ENCODE data around the gene ZFAND3.

Gene ZFAND3

DNA sequence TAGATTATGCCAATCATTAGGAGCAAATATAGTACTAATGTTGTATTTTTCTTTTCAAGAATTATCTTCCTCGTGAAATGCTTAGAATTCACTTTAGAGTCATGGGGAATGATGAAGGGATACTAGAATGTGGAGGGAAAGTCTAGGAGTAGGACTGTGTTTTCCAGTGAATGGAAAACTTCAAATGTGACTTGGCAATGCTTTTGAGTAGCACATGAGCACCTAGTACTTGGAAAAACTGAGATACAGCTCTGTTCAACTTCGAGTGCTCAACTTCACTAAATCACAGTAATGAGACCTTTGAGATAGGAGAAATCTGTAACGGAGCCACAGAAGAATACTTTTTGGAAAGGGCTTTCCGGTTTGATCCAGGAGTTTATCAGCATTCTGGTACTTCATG, 272.9 kb downstream of the ZFAND3 start:
- no peak for TF ChIP-seq GATA1 (IDR thresholded peaks at IDR 0.05; ENCODE audit: low read depth, low read length)
- TF ChIP-seq POLR2A (IDR thresholded peaks at IDR 0.05; ENCODE audit: low read length), result no peak
- DNase-seq, result no peak

DNA sequence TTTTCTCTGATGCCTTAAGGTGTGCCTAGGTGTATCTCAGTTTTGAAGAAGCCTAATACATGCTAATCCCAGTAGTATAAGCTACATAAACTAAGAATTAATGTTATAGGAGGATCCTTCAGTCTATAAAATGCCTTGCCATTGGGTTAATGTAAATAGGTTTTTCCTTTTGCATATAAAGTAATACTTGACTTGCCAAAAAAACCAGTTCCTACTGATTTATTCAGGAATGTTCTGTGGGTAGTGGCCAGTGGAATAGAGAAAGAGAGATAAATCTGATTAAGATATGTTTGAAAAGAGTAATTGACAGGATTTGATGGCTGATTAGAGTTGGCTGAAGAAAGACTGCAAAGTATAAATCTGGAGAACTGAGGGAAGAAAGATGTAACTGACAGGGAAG, 273.4 kb downstream of the ZFAND3 start:
- TF ChIP-seq POLR2A (IDR thresholded peaks at IDR 0.05; ENCODE audit: low read length) (no peak), GATA1 (IDR thresholded peaks at IDR 0.05; ENCODE audit: low read depth, low read length) (no peak)

DNA sequence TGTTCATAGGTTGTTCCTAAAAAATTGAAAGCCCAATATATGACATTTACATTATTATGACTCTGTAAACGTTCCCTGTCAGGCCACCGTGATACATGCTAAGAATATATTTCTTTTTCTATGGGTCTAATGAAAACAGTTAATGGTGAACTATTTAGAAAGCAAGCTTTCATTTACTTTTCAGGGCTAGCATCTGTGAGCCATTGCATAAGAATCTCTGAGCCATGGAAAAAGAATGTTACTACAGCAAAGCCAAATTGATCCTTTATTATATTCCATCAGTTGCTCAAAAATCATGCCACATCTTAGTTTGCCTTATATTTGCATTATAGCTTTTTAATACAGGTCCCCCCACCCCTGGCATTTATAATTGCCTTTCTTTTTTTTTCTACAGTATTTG, 275.5 kb downstream of the ZFAND3 start:
- TF ChIP-seq POLR2A (IDR thresholded peaks at IDR 0.05; ENCODE audit: low read length) (no peak), GATA1 (IDR thresholded peaks at IDR 0.05; ENCODE audit: low read depth, low read length) (no peak)
- DNase-seq, result no peak

More for the DNA sequence above, 273.4 kb downstream of the ZFAND3 start:
- no peak for DNase-seq

DNA sequence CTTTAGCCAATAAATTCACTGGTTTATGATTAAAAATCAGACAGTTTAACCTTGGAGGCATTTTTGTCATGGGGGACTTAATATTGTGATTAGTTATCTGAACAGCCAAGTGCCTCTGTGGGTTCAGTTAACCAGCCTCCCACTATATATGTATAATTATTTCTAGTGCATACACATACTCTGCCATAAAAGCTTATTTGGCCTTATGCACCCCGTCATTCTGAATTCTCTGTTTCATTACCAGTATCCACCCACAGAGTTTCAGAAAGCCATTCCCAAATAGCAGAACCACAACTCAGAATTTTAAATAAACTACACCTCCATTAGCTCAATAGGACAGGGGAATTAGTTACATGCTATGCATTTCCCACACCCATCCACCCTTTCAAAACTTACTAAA, 279.7 kb downstream of the ZFAND3 start:
- TF ChIP-seq POLR2A (IDR thresholded peaks at IDR 0.05; ENCODE audit: low read length) (no peak), GATA1 (IDR thresholded peaks at IDR 0.05; ENCODE audit: low read depth, low read length) (no peak)
- DNase-seq, result no peak

DNA sequence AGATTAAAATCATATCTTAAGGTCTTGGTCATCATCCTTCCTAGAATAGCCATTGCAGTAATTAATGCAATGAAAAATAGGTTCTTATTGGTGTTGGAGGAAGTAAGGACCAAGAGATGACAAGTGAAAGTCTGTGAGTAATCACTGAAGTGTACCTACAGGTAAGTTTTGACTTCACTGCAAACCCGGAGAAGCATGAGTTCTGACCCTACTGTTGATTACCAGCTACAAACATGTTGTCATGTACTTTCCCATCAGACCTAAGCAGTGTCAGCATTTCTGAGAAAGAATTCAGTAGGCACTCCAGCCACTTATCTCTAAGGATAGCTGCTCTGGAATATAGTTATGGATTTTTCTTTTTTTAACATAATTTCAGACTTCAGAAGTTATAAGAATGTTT, 280.9 kb downstream of the ZFAND3 start:
- DNase-seq, result no peak
- TF ChIP-seq GATA1 (IDR thresholded peaks at IDR 0.05; ENCODE audit: low read depth, low read length) (no peak), POLR2A (IDR thresholded peaks at IDR 0.05; ENCODE audit: low read length) (no peak)

DNA sequence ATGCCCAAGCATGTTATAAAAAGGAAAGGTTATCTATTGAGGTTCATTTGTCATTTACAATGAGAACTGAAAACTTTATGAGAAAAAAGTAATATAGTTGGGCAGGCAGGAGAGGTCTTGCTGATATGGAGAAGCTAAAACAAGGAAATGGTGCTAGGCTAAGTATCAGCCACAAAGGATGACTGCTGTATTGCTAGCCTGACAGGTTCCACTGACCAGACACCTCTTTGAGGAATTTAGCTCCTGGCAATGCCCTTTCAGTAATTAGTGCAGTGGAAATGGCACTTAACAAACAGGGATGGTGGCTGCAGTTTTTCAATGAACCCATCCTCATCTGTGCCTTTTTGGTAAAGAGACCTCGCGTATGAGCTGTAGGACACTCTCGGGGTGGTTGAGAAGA, 284.4 kb downstream of the ZFAND3 start:
- no peak for DNase-seq
- TF ChIP-seq GATA1 (IDR thresholded peaks at IDR 0.05; ENCODE audit: low read depth, low read length), result no peak
- no peak for TF ChIP-seq POLR2A (IDR thresholded peaks at IDR 0.05; ENCODE audit: low read length)

DNA sequence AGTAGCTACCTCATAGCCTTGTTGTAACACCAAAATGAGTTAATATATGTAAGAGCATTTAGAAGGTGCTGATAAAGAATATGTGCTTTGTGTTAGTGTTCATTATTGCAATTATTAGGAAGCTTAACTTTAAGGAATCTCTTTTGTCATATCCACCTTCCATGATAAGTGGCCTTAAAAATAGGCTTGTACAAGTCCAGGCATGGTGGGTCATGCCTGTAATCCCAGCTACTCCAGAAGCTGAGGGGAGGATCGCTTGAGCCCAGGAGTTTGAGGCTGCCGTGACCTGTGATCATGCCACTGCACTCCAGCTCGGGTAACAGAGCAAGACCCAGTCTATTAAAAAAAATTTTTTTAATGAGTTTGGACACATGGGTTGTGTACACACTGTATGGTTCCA, 285.5 kb downstream of the ZFAND3 start:
- no peak for DNase-seq
- no peak for TF ChIP-seq GATA1 (IDR thresholded peaks at IDR 0.05; ENCODE audit: low read depth, low read length)
- no peak for TF ChIP-seq POLR2A (IDR thresholded peaks at IDR 0.05; ENCODE audit: low read length)

DNA sequence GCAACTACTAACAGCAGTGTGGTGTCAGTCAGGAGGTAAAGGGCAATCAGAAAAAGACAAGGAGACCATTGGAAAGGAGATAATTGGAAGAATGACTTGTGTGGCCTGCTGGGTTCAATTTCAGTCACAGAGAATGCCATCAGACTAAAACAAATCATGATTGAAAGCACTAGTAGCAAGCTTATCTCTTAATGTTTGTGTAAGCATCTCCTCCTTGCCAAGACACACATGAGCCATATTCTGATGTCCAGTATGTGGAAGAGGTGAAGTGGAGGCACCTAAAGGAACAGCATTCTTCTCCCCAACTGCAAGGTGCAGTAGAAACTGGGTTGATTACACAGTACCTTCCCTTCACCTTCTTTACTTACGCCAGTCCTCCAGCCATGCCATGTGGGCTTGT, 287.5 kb downstream of the ZFAND3 start:
- no peak for DNase-seq
- TF ChIP-seq POLR2A (IDR thresholded peaks at IDR 0.05; ENCODE audit: low read length), result no peak
- no peak for TF ChIP-seq GATA1 (IDR thresholded peaks at IDR 0.05; ENCODE audit: low read depth, low read length)

DNA sequence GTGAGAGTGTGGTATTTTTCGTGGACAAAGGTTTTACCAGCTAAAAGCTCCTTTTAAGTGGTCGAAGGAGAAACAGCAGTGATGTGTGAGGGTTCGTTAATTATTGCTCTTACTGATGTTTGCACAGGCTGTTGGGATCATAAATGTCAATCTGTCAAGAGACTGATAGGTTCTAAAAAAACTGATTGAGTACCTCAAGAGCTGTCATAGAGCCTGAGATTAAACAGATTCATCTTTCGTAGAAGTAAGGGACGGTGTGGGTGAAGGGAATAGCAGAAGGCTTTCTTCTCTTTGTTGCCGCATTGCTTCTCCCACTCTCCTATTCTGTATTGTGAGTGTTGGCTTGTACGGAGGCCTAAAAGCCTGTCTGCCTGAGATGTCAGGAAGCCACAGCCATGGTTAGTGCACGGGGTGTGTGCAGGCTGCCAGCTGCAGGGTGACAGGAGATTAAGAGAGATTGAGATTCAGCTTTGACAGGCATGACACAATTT, 291.0 kb downstream of the ZFAND3 start:
- TF ChIP-seq GATA1 (IDR thresholded peaks at IDR 0.05; ENCODE audit: low read depth, low read length) (no peak), POLR2A (IDR thresholded peaks at IDR 0.05; ENCODE audit: low read length) (no peak)
- no peak for DNase-seq

DNA sequence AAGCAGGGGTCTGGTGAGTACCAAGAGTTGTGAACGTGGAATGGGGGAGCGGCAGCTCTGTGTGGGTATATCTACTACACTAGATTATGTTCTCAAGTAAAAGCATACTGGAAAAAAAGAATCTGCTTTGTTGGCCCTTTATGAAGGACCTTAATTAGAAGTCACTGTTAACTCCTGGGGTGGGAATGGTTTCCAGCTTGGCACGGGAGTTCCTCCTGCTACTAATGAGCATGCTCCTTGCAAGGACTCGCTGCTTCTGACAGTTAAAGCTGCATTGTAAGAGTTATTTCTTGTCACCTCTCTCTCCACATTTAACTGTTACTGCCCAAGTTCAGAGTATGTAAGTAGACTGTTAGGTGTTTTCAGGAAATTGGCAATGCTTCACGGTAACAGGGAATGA, 292.7 kb downstream of the ZFAND3 start:
- TF ChIP-seq POLR2A (IDR thresholded peaks at IDR 0.05; ENCODE audit: low read length) (no peak), GATA1 (IDR thresholded peaks at IDR 0.05; ENCODE audit: low read depth, low read length) (no peak)
- no peak for DNase-seq

DNA sequence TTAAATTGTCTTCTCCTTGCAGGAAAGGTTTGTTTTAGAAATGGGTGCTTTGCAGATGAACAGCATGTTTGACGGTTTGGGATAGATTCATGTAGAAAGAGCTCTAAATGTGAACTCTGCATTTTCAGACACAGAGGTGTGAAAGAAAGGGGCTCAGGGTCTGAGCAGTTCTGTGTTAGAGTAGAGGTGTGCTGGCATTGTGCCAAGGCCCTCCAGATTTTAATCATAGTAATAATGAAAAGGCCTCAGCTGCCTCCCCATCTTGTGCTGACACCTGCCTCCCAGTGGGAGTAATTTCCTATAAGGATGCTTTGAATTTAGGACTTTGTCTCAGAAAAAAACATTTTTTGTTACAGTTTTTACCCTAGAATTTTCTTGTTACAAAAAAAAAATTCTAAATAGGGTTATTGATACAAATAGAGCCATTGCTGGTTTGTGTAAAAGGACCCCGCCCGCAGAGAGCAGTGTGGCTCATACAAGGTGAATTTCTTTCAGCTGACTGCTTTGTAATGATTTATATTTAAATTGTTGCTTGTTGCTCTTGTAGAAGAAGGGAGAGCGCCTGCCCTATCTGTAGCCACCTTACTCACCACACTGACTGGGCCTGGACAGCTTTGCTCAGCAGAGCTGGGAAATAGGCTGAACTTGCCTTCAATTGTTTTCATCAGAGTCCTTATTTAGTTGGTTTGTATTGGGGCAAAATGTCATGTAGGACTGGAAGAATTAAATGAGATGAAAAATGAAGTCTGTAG, 294.5 kb downstream of the ZFAND3 start:
- no peak for TF ChIP-seq GATA1 (IDR thresholded peaks at IDR 0.05; ENCODE audit: low read depth, low read length)
- TF ChIP-seq POLR2A (IDR thresholded peaks at IDR 0.05; ENCODE audit: low read length), result no peak
- DNase-seq, result no peak

DNA sequence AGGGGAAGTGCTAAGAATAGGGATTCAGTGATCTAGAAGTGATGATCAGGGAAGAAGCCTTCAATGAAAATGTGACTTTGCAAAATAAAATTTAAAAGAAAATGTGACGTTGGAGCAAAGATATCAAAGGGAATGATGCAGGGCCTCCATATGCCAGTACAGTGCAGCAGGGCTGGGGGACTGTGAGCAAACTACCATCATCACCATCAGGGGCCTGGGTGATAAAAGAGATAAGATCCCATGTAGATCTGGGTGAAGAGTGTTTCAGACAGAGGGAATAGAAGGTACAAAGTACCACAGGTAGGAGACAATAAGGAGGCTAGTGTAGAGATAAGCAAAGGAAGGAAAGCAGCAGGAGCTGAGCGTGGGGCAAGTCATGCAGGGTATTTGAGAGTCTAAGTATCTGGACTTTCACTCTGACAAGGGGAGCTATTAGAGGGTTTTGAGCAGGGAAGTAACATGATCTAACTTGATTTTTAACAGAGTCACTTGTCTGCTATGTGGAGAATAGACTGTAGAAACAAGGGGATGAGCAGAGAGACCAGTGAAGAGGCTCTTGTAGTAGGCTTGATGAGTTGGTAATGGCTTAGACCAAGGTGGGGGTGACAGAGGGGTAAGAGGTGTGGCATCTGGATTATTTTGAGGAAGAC, 295.6 kb downstream of the ZFAND3 start:
- no peak for DNase-seq
- no peak for TF ChIP-seq POLR2A (IDR thresholded peaks at IDR 0.05; ENCODE audit: low read length)
- no peak for TF ChIP-seq GATA1 (IDR thresholded peaks at IDR 0.05; ENCODE audit: low read depth, low read length)

DNA sequence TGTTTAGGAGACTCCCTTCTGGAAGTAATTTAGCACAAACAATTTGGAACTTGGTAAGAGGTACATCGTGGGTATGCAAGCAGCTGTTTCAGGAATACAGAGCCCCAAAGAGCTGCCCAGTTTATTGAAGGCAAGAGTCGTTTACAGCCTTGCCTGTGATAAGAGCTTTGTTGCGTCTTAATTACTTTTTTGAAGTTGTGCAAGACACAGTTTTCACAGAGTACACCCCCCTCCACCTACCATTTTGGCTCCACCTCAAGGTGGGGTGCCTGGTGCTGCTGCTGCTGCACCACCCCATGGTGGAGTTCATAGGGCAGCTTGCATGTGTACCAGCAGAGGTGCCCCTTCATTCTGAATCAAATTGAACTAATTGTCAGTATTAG, 296.1 kb downstream of the ZFAND3 start:
- TF ChIP-seq POLR2A (IDR thresholded peaks at IDR 0.05; ENCODE audit: low read length) (no peak), GATA1 (IDR thresholded peaks at IDR 0.05; ENCODE audit: low read depth, low read length) (no peak)
- no peak for DNase-seq

DNA sequence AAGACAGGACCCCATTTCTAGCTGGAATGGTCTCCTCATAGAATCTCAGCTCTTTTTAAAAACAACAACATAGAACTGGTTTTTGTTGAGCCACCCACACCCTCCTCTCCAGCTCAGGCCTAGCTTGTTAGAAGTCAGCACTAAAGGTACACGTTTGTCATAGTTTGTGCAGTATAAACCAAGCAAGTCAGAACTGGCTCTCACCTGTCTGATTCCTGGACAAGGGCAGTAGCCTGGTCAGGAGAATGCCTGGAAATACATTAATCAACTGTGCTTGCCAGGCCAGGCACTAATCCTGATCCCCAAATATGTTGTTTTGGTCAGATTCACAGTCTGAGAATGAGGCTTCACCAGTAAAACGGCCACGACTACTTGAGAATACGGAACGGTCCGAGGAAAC, 296.7 kb downstream of the ZFAND3 start:
- TF ChIP-seq POLR2A (IDR thresholded peaks at IDR 0.05; ENCODE audit: low read length) (no peak), GATA1 (IDR thresholded peaks at IDR 0.05; ENCODE audit: low read depth, low read length) (no peak)
- DNase-seq, result no peak

DNA sequence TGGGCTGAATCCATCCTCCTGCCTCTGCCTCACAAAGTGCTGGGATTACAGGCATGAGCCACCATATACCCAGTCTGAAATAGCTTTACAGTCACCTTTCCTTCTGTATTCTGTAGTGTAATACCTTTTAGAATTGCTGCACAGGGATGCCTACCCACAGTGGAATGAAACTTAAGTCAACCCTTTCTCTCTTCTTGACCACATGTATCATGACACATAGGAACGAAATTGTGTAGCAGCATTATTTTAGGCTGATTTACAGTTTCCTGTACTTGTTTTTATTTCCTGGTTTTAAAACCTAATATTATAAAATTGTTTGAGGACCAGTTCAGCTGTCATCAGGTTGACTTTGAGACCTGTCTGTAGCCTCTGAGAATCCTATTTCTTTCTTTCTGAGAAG, 297.8 kb downstream of the ZFAND3 start:
- no peak for DNase-seq
- TF ChIP-seq GATA1 (IDR thresholded peaks at IDR 0.05; ENCODE audit: low read depth, low read length) (no peak), POLR2A (IDR thresholded peaks at IDR 0.05; ENCODE audit: low read length) (no peak)

Measured in erythroblast (primary cell).